Right lobe of liver (tissue), 6 donors: ENCODE results near the gene SLX4IP. TPM values are rescaled to one million over a fixed set of nuclear protein-coding genes. Genes with fewer than 3 reads are reported as not detected.

Experiments
- ATAC-seq, 4 donors: fragments of 200-7000 bp; cut with Tn5 transposase; one replicate each; pipeline ENCODE4 v1.9.1; 2020; ENCODE audit warnings: mild to moderate bottlenecking in 4 of 4, moderate library complexity in 4 of 4
- DNase-seq, 3 donors: peaks; one replicate each; pipeline ENCODE4 v3.0.0-alpha.2; 2020
- H3K27ac ChIP-seq, 3 donors: fragments of 200-600 bp; one replicate each; pipeline ENCODE4 v1.8.0; 2022
- H3K27me3 ChIP-seq, 2 donors: fragments of 200-600 bp; one replicate each; pipeline ENCODE4 v1.8.0; 2022
- H3K36me3 ChIP-seq, 4 donors: fragments of 200-600 bp; sonication (generic) in 1 of 4; one replicate each; pipeline versions ENCODE4 v1.5.1 to v1.8.0; 2017 to 2022; ENCODE audit warnings: control low read depth in 1 of 4
- H3K4me1 ChIP-seq, 4 donors: fragments of 200-600 bp; sonication (generic) in 1 of 4; one replicate each; pipeline versions ENCODE4 v1.5.1 to v1.8.0; 2017 to 2022; ENCODE audit warnings: control low read depth in 1 of 4
- H3K4me3 ChIP-seq, 3 donors: fragments of 200-600 bp; one replicate each; pipeline ENCODE4 v1.8.0; 2022
- H3K9me3 ChIP-seq, 4 donors: fragments of 200-600 bp; sonication (generic) in 1 of 4; one replicate each; pipeline versions ENCODE4 v1.5.1 to v1.8.0; 2017 to 2022; ENCODE audit warnings: control low read depth in 1 of 4
- CTCF ChIP-seq, 4 donors: fragments of 200-600 bp in 3 of 4; fragments of 450-650 bp in 1 of 4; IDR thresholded peaks; one replicate each; pipeline versions ENCODE4 v1.5.1 to v1.8.0; 2016 to 2022; ENCODE audit warnings: antibody characterized with exemption in 4 of 4, mild to moderate bottlenecking in 2 of 4
- POLR2A ChIP-seq: fragments of 450-650 bp; IDR thresholded peaks from one replicate; pipeline ENCODE4 v1.6.1; 2017; ENCODE audit warnings: antibody characterized with exemption, mild to moderate bottlenecking
- WGBS: methylation state at CpG from one replicate; pipeline ENCODE4 v1.1.6; 2018; ENCODE audit warnings: low coverage, low lambda C conversion rate; ENCODE audit not compliant: insufficient coverage; ENCODE audit errors: missing lambda C conversion rate; 5-methylcytosine and 5-hydroxymethylcytosine counted together
- intact Hi-C, 2 donors: fragments of 100-400 bp; cut with DNase I; formaldehyde crosslinking; loops; one replicate each; pipeline versions ENCODE4 v1.11.2 to v1.14.1; 2022
- total RNA-seq, 6 experiments: library from RNA; depleted of rRNA in 2 of 6; stranded (reverse); fragments of >200 nt in 2 of 6; fragmentation: NEBNext Ultra II Directional in 3 of 6; extraction: Animal tissue kit (Norgen Biotek cat#: 25700) in 3 of 6; gene quantifications; one replicate each; pipeline versions ENCODE4 v1.1.0 to v1.2.4, GENCODE V29; 2016 to 2023
- donor health status: DM: no; HTN: yes; CAD: no.
- donor health status: DM: no; HTN: no; CAD: no.
- donor health status: DM: no; HTN: no; CAD: no.
- donor health status: DM: no; HTN: yes; CAD: no.
- donor health status: DM: no; HTN: yes; CAD: no.

SLX4IP gene
- total RNA-seq, 6 experiments from 2014 or later = 2.0 to 4.0 (median 3.5) TPM

GRCh38 chr20:10579942-10580341 is 144.8 kb downstream of the SLX4IP start:
- Histone ChIP-seq H3K27me3 (no peaks in the 10 kb centered on the region), H3K36me3 (no peaks in the 10 kb centered on the region), H3K4me3 (no peak overlapping the region), H3K4me1 (no peaks in the 10 kb centered on the region), H3K27ac (no peak overlapping the region), H3K9me3 (no peaks in the 10 kb centered on the region)
- DNase-seq (no peak), ATAC-seq (no peak)
- TF ChIP-seq CTCF (IDR thresholded peaks at IDR 0.05) (no peak), POLR2A (no peak)
- intact Hi-C loops = no loop called here
- WGBS = 100% methylated on average over 1 of the region's 1 CpG

- no peaks in the 10 kb centered on the region for H3K36me3 ChIP-seq
- no peak overlapping the region for H3K27ac ChIP-seq
- no peak for DNase-seq
- no peak for ATAC-seq
- no peak overlapping the region for H3K4me3 ChIP-seq
- intact Hi-C loops = no loop called here
- 83% methylated on average over 1 of the region's 2 CpGs for WGBS
- TF ChIP-seq CTCF (IDR thresholded peaks at IDR 0.05) (no peak), POLR2A (no peak)
- no peaks in the 10 kb centered on the region for H3K27me3 ChIP-seq
- H3K4me1 ChIP-seq = no peaks in the 10 kb centered on the region
- H3K9me3 ChIP-seq = no peaks in the 10 kb centered on the region
Measured at GRCh38 chr20:10580700-10581099, 145.6 kb downstream of the SLX4IP start.

GRCh38 chr20:10581823-10582222 is 146.7 kb downstream of the SLX4IP start:
- Histone ChIP-seq H3K4me1 (no peaks in the 10 kb centered on the region), H3K9me3 (no peaks in the 10 kb centered on the region), H3K27me3 (no peaks in the 10 kb centered on the region), H3K36me3 (no peaks in the 10 kb centered on the region), H3K4me3 (no peak overlapping the region), H3K27ac (no peak overlapping the region)
- intact Hi-C loops = no loop called here
- WGBS = 21% methylated on average over 3 of the region's 4 CpGs
- ATAC-seq (no peak), DNase-seq (no peak)
- TF ChIP-seq CTCF (IDR thresholded peaks at IDR 0.05) (no peak), POLR2A (no peak)

- ATAC-seq (no peak), DNase-seq (no peak)
- no peaks in the 10 kb centered on the region for H3K27me3 ChIP-seq
- no peak overlapping the region for H3K4me3 ChIP-seq
- no peaks in the 10 kb centered on the region for H3K36me3 ChIP-seq
- TF ChIP-seq POLR2A = no peak
- TF ChIP-seq CTCF (IDR thresholded peaks at IDR 0.05) = no peak
- H3K4me1 ChIP-seq = no peaks in the 10 kb centered on the region
- H3K27ac ChIP-seq = no peak overlapping the region
- no peaks in the 10 kb centered on the region for H3K9me3 ChIP-seq
- intact Hi-C loops = no loop called here
Measured at GRCh38 chr20:10584371-10584770, 149.3 kb downstream of the SLX4IP start.

- Histone ChIP-seq H3K36me3 (no peaks in the 10 kb centered on the region), H3K4me3 (no peak overlapping the region), H3K27me3 (no peaks in the 10 kb centered on the region), H3K4me1 (no peaks in the 10 kb centered on the region), H3K9me3 (no peaks in the 10 kb centered on the region), H3K27ac (no peak overlapping the region)
- no peak for ATAC-seq
- intact Hi-C loops = no loop called here
- no peak for DNase-seq
- WGBS = 96% methylated on average over 3 of the region's 3 CpGs
- TF ChIP-seq POLR2A = no peak
- TF ChIP-seq CTCF (IDR thresholded peaks at IDR 0.05) = no peak
Measured at GRCh38 chr20:10585308-10585707, 150.2 kb downstream of the SLX4IP start.
